Peyer's patch (tissue), 4 donors: ENCODE results near the gene SRPK2.

Experiments used
- CTCF ChIP-seq, 6 experiments: fragments of 450-650 bp in 4 of 6; fragments of 200-600 bp in 2 of 6; sonication (generic) in 1 of 6; IDR thresholded peaks; one replicate each; pipeline ENCODE4 v1.5.1; 2017 to 2019; ENCODE audit warnings: antibody characterized with exemption in 6 of 6, mild to moderate bottlenecking in 3 of 6, moderate library complexity in 1 of 6
- POLR2A ChIP-seq, 2 donors: fragments of 450-650 bp; IDR thresholded peaks; one replicate each; pipeline ENCODE4 v1.5.1; 2017; ENCODE audit warnings: antibody characterized with exemption in 2 of 2, mild to moderate bottlenecking in 2 of 2, moderate library complexity in 2 of 2

DNA sequence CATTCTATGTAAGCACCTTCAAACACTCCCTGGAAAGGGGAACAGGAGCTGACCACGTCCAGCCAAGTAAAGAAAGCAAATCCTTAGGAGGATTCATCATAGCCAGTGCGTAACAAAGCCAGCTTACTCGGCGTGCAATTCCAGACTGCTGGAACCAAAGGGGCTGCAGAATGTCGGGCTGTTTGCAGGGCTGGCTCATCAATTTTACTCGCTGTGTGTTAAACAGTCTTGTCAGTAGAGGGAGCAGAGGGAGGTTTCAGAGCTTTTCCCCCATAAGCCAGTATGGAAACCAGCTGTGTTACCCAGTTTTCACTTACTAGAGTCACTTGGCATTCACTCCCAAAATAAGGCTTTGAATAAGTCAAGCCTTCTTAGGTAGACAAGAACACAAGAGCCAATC lies 247.7 kb downstream of the SRPK2 start:
- no peak for TF ChIP-seq POLR2A (IDR thresholded peaks at IDR 0.05)
- peak in 2 of 6 experiments; percentile 14 to 23 for TF ChIP-seq CTCF (IDR thresholded peaks at IDR 0.05)
